ENCODE data around the gene RPL38.

Gene RPL38

DNA sequence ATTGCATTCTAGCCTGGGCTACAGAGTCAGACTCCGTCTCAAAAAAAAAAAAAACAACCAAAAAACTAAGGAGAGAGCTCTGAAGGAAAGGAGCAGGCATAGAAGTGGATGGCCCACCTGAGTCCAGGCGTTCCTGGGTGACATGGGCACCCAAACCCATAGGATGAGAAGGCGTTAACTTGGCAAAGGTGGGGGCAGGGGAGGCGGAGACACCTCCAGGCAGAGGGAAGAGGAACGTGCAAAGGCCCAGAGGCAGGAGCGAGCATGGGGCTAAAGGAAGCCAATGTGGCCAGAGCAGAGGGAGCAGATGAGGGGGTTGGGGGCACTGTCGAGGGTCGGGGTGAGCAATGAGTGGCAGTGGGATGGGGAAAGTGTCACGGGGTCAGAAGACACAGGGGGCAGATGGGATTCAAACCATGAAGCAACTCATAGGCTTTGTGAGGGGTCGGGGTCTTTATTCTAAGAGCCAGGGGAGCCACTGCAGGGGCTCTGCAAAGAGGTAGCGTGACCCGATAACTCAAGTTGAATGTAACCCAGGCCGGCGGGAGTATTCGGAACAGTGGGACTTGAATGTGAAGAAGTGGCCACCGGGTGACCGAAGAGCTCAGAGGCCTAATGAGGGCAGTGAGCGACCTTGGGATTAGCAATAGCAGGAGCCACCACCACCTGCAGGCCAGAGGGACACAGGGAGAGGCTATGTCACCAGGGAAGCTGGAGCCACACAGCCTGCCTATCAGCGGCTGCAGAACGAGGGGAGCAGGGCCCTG, 21.7 kb downstream of the RPL38 start:
- no peak for DNase-seq (ENCODE audit: low read depth in 2 of 2)

DNA sequence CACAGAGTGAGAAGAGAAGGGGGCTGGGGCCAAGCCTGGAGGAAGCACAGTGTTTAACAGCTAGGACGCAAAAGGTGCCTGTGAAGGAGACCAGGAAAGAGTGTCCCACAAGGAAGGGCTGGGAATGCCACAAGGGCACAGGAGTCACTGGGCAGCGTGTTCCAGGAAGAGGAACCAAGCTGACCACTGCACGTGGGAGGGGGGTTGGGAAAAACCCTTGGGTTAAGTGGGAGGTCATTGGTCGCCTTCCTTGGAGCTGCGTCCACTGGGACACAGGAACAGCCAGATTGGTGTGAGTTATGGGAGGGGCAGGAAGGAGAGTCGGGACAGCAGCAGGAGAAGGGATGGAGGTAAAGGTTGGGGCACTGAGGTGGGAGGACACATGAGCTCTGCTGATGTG, 22.8 kb downstream of the RPL38 start:
- DNase-seq (ENCODE audit: low read depth in 2 of 2) = no peak

DNA sequence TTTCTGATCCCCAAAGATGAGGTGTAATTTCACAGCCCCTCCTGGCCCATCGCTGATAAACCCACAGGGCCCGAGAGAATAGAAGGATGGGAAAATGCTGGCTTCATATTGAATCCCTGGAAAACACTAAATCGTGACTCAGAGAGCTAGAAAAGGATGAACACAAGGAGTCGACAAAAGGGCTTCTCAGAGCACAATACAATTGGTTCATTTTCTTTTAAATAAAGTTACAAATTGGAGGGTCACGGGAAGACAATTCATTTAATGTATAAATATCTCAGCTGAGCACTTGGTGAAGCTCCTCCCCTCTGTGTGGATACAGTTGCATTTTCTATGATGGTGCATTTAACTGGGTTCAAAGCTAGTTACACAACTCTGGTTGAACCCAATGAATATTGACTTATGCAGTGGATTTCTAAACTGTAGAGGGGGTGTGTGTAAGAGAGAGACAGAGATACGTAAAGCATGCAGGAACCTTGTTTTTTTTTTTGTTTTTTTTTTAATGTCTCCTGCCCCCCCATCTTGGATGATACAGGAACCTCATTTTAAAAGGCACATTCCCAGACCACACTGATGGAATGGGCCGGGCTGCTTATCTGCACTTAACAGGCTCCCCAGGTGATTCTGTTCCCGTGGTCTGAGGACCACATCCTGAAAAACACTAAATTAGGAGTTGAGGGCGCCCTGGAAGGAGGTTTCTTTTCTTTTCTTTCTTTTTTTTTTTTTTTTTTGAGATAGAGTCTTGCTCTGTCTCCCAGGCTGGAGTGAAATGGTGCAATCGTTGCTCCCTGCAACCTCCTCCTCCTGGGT, 24.0 kb downstream of the RPL38 start:
- DNase-seq (ENCODE audit: low read depth in 2 of 2) = no peak

DNA sequence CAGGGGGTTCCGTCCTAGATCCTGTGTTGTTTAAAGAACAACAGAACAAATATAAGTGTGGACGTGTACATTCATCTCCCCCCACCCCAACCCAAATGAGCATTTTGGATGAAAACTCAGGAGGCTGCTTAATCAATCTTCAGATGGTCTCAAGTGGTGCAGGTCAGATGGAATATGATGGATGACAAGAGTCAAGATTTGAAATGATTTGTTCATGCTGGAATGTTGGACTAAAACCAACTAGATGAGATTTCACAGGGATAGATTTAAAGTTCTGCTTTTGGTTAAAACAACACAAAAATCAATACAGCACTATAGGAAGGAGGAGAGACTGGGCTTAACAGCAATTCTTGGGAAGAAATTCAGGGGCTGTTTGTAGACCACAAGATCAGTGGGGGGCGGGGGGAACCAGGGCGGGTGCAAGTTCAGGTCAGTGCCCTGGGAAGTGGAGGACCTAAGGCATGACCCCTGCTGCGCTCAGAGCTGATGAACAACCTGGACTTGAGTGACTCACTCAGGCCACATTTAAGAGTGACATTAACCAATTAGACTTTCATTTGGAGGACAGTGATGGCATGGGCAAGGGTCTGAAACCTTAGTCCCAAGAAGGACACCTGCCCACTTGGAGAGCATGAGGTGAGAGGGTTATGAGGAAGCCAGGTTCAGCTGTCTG, 25.0 kb downstream of the RPL38 start:
- no peak for DNase-seq (ENCODE audit: low read depth in 2 of 2)

DNA sequence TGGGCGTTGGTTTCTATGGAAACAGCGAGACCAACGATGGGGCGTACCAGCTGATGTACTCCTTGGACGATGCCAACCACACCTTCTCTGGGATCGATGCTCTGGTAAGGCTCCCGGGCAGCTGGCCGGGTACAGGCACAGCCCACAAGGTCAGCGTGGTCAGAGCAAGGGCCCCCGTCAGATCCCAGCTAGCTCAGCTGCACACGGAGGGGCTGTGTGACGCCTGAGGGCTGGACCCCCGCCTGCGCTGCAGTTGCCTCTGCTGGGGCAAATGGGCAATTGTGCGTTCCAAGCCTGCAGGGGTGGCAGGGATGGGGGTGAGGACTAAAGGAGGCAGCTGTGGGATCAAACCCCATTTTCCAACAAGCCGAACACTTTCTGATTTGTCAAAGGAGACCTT, 27.4 kb downstream of the RPL38 start:
- no peak for DNase-seq (ENCODE audit: low read depth in 2 of 2)

DNA sequence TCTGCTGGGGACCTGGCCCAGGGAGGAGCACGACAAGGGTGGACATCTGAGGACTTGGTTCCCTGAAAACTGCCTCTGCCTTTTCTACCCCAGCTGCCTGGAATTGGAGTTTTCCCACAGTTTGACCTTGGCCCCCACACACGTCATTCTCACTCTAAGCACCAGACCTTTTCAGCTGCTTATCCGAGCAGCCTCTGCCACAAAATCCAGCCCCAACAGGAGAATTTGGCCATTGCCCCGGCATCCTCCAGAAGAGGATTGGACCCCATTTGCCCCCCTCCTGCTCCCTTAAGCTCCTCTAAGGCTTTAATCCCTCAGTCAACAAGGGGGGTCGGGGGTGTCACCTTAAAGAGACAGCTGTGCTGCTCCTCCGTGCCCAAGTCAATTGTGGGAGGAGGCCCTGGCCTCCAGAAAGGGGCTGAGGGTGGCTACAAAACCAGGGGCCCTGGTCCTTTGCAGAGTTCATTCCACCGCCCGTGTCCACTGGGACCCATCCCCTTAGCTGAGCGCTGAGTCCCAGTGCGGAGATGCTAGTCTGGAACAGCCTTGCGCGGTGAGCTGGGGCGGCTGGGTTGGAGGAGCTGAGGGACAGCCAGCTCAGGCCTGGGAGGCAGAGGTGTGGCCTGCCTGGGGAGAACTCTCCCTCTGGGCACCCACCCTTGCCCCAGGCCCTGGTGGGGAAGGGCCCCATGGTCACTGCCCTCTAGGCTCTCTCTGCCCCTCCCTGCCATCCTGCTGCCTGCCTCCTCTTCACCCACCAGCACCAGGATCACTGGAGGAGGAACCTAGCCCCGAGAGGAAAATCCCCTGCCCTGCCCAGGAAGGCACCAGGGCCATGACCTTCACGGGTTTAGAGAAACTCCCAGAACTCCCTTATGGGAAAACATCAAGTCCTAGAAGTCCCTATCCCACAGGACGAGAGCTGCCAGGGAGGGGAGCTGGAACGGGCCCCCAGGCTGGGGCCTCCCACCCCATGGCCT, 28.7 kb downstream of the RPL38 start:
- DNase-seq (ENCODE audit: low read depth in 2 of 2) = no peak

DNA sequence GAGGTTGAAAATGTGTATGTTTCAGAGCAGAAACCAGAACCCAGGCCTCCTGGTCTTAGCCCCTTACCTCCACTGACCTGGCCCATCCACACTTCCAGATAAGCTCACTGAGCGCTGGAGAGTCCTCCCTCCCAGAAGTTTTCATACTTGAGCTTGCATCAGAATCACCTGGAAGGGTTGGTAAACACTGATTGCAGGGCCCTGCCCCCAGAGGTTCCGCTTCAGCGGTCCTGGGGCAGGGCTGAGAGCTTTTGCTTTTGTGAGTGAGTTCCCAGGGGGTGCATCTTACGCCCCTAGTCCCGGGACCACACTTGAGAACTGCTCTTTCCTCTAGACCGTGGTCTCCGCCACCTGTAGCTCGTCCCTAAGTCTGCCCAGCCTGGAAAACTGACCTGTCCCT, 30.5 kb downstream of the RPL38 start:
- no peak for DNase-seq (ENCODE audit: low read depth in 2 of 2)

DNA sequence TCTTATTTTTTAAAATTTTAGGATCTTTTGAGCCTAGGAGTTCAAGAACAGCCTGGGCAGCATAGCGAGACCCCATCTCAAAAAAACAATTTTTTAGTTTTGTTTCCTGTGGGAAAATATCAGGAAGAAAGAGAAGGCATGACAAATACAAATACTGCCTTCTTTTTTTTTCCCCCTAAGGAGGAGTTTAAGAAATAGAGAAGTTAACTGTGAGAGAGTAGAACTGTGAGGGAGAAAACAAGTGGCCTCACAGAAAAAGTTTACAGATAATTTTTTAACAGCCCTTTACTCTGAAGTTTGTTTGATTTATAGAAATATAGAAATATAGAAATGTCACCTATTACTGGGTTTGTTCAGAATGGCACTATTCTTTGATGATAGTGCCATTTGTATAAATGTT, 31.0 kb downstream of the RPL38 start:
- no peak for DNase-seq (ENCODE audit: low read depth in 2 of 2)

DNA sequence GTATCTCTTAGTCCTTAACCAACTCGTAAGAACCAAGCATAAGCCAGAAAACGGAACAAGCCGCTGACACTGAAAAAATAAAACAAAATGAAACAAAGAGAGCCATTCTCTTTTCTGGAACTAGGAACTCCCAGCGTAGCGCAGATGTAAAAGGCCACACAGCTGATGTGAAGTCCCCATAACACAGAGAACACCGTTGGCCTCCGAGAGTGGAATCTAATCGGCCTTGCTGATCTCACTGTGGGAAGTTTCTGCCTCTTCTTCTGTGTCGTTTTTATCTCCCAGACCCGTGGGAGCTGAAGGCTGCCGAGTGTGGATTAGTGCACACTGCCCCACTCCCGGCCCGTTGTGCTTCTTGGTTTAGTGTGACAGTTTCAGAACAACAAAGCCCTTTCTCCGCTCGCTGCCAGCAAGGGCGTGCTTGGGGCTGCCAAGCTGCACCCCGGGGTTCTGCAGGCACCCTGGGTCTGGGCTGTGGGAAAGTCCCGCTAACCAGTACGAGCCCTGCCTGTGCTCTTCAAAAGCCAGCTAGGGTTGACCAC, 31.6 kb downstream of the RPL38 start:
- DNase-seq (ENCODE audit: low read depth in 2 of 2) = no peak

DNA sequence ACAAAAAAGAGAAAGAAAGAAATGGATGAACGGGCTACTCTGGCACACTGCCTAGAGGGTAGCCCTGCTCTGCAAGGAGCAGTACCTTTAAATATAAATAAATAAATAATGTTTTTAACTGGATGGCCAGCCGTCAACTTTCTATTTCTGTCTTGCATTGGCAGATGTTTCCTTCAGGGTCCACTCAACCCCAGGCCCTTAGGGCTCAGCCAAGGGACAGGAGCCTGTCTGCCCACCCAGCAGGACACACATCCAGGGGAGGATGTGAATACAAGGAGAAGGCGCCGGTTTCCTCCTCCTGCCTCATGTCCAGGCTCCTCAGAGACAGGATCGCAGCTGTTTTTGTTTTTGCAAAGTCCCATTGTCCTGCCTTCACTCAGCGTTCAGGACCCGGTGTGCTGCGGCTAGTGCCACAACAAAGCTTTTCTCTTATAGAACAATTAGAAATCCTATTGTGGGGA, 32.5 kb downstream of the RPL38 start:
- no peak for DNase-seq (ENCODE audit: low read depth in 2 of 2)

DNA sequence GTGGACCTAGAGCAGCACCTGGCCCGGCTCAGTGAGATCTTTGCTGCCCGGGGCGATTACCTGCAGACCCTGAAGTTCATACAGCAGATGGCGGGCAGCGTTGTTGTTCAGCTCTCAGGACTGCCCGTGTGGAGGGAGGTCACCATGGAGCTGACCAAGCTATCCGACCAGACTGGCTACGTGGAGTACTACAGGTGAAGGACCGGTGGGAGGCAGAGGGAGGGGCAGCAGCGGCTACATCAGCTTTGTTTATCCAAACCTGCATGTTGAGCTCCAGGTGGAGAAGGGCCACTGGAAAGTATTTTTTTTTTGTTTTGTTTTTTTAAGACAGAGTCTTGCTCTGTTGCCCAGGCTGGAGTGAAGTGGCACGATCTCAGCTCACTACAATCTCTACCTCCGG, 33.8 kb downstream of the RPL38 start:
- no peak for DNase-seq (ENCODE audit: low read depth in 2 of 2)

DNA sequence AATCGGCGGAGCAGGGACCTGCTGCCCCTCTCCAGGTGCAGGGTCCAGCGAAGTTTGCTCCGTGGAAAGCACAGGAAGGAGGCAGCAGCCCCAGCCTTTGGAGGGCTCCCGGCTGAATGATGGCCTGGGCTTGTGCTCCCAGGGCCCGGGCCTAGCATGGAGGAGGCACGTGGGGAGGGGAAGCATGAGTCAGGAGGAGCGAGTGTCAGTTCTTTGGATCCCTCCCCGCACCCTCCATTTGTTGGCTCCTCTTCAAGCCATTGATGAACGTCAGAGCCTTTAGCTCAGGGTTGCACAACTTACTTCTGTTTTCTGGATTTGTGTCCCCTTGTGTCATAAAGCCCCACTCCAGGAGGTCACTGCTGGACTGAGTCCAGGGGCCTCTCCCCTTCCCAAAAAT, 35.7 kb downstream of the RPL38 start:
- DNase-seq (ENCODE audit: low read depth in 2 of 2) = no peak

DNA sequence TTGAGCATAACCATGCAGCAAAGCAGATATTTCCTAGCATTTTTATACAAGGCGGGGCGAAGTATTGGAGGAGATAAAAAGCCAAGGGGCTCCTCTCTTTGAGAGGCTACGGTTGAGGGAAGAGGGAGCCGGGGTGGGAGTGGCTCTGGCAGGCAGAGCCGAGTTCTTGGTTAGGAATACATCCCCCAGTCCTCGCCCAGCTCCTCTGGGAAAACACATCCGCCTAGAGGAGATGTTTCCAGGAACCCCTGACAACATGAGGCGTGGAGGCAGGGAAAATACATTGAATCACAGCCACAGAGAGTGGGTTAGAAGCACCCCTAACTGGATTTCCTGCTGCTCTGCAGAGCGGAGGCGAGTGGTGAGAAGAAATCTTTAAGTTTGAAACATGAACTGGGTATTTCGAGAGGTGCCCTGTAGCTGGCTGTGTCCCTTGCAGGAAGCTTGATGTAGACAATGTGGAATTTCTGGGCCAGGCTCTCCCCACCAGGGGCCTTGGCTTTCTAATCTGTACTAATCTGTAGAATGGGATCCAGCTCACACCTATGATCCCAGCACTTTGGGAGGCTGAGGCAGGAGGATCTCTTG, 37.2 kb downstream of the RPL38 start:
- DNase-seq (ENCODE audit: low read depth in 2 of 2) = no peak

DNA sequence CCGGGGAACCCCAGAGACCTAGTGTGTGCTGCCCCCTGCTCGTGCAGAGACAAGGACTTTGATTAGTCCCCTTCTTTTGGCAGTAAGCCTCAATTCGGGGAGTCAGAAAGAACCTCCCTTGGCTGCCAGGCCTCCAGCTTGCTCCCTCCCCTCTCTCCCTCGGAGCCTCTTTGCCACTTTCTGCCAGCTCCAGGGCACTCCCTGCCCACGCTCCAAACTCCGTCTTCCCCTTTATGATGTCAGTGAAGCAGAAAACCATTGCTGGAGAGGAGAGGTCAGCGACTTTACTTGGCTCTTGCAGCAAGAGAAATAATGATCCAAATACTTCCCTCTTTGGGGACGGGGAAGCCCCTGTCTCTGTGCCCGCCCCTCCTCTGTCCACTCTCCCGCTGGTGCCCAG, 38.0 kb downstream of the RPL38 start:
- DNase-seq (ENCODE audit: low read depth in 2 of 2) = no peak

DNA sequence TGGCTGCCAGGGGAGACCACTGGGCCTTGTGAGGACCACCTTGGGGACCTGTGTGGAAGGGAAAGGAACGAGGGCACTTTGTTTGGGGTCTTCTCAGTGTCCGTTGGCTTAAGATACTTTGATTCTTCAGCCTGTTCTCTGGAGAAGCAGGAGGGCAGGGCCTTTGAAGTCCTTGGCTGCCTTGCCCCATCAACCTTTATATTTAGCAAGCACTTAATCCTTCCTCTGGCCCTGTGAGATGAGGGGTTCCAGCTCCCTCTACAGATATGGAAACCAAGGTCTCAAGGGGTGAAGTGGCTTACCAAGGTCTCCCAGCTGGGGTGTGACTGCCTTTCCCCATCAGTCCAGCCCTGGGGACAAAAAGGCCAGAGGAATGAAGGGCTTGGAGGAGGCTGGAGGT, 38.4 kb downstream of the RPL38 start:
- DNase-seq (ENCODE audit: low read depth in 2 of 2) = no peak

DNA sequence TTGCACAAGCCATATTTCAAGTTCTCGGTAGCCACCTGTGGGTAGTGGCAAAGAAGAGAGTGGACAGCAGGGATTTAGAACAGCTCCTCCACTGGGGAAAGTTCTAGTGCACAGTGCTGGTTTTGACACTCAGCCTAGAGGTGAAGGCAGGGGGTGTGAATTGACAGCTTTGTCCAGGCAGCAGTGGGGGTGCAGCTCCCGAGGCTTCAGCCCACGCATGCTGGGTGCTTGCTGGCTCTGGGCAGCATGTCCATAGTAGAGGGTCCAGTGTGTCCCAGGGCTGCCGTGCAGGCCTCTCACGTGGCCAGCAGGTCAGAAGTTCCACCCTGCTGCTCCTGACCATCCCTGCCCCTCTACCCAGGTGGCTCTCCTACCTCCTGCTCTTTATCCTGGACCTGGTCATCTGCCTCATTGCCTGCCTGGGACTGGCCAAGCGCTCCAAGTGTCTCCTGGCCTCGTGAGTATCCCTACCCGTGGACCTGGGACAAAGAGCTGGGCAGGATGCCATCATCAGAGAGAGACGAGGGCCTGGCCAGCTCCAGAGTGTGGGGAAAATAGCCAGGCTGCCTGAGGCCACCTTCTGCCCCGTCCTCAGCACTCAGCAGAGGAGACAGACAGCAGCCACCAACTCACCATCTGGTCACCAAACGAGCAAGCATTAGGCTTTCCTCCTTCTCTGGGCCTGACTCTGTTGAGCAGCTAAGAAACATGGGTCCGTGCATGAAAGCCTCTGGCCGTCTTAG, 39.7 kb downstream of the RPL38 start:
- no peak for DNase-seq (ENCODE audit: low read depth in 2 of 2)

DNA sequence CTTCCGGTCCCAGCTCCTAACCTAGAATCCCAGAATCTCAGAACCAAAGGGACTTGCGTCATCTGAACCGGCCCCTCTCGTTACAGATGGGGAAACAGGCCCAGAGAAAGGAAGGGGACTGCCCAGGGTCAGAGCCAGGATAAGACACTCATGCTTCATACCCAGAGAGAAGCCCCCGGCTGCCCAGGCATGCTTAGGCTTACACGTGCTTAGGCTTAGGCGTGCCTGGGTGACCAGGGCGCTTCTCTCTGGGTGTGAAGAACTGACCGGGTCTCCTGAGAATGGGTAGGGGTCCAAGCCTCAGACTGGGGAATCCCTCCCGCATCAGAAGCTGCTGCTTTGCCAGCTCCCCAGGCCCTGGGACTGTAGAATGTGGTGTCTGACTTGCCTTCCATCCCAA, 40.6 kb downstream of the RPL38 start:
- no peak for DNase-seq (ENCODE audit: low read depth in 2 of 2)

DNA sequence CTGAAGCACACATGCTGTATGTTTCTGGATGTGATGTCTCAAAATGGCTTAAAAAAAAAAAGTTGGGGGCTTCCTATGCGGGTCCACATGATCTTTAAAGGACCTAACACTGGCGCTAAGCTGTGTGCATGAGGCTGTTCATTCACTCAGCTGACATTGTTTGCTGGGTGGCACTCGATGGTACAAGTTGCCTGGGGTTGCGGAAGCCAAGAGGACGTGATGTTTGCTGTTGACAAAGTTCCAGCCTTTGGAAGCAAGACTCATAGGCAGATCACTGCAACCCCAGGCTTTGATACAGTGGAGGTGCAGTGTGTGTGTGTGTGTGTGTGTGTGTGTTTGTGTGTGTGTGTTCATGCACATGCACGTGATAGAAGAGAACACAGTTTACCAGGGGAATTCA, 41.1 kb downstream of the RPL38 start:
- no peak for DNase-seq (ENCODE audit: low read depth in 2 of 2)

DNA sequence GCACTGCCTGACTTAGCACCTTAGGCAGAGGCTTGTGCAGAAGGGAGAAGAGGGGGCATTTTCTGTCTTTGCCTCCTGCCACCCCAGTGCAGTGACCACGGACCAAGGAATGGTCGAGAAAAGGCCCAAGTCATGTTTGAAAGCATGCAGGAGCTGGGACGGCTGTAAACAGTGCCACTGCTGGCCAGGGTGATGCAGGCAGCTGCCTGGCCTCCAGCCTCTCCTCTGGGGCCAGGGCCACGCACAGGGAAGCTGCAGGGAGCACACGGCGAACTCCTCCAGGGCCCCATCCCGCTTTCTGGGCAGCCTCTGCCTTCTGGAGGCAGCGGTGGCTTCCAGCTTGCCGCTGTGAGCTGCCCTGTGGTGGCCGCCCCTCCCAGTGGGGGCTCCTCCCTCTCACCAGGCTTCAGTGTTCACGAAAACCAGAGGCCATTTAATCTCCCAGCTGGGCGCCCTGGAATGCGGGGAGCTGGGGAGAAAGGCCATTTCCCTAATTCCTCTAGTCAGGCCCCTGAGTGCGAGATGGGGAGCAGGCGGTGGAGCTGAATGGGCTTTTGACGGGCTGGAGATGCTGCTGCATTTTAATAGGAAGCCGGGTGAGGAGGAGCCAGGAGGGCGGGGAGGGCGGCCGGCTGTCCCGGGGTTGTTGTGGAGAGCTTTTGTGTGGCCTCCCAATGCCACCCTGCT, 41.8 kb downstream of the RPL38 start:
- no peak for DNase-seq (ENCODE audit: low read depth in 2 of 2)

DNA sequence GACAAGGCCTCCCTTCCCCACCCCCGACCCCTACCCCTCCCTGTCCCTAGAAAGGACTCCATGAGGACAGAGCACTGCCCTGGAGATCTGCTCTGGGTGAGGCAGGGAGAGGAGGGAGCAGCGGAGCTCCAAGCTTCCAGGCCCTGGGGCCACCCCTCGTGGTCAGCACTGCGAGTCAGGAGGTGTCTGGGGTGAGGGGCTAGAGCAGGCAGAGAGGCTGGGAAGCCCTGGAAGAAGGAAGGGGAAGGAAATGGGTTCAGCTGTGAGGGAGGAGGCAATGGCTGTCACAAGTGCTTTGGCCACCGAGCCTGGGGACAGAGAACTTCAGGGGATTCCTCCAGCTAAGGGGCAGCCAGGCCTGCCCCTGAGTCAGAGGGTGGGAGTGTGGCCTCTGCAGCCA, 42.4 kb downstream of the RPL38 start:
- no peak for DNase-seq (ENCODE audit: low read depth in 2 of 2)
